Lower lobe of right lung (tissue), 2 donors: ENCODE results near the gene ABO. TPM values are rescaled to one million over a fixed set of nuclear protein-coding genes. Genes with fewer than 3 reads are reported as not detected.

Source experiments
- ATAC-seq, 2 donors: fragments of 200-7000 bp; cut with Tn5 transposase; one replicate each; pipeline ENCODE4 v1.9.1; 2020 to 2022; ENCODE audit warnings: mild to moderate bottlenecking in 2 of 2, moderate library complexity in 2 of 2
- DNase-seq: peaks from one replicate; pipeline ENCODE4 v3.0.0-alpha.2; 2020
- H3K27ac ChIP-seq: fragments of 200-600 bp; one replicate; pipeline ENCODE4 v1.8.0; 2022
- H3K27me3 ChIP-seq: fragments of 200-600 bp; one replicate; pipeline ENCODE4 v1.8.0; 2022; ENCODE audit warnings: low read depth
- H3K36me3 ChIP-seq: fragments of 200-600 bp; one replicate; pipeline ENCODE4 v1.8.0; 2022; ENCODE audit warnings: mild to moderate bottlenecking
- H3K4me1 ChIP-seq: fragments of 200-600 bp; one replicate; pipeline ENCODE4 v1.8.0; 2022
- H3K4me3 ChIP-seq: fragments of 200-600 bp; one replicate; pipeline ENCODE4 v1.8.0; 2022; ENCODE audit warnings: mild to moderate bottlenecking
- H3K9me3 ChIP-seq: fragments of 200-600 bp; one replicate; pipeline ENCODE4 v1.8.0; 2022
- intact Hi-C: fragments of 100-400 bp; cut with DNase I; formaldehyde crosslinking; loops from one replicate; pipeline ENCODE4 v1.11.0; 2022
- long read RNA-seq: library from polyadenylated mRNA; unstranded; transcript quantifications from one replicate; pipeline ENCODE4 v2.0.0, GENCODE V29; 2021
- total RNA-seq: library from RNA; stranded (reverse); fragmentation: NEBNext Ultra II Directional; extraction: Animal tissue kit (Norgen Biotek cat#: 25700); gene quantifications from one replicate; pipeline ENCODE4 v1.2.1, GENCODE V29; 2021
- TF ChIP-seq, protein P1 (sequence below): fragments of 200-600 bp; IDR thresholded peaks from one replicate; pipeline ENCODE4 v1.8.0; 2022; ENCODE audit warnings: antibody characterized with exemption, mild to moderate bottlenecking
- donor health status: DM: no; HTN: yes; CAD: no; lungs with severe emphysema.

ABO gene
- 25.0 TPM for total RNA-seq
- long read RNA-seq, full-length matches to known transcripts = 2 of 30 reads
- long read RNA-seq, partial matches to known transcripts = 1 of 30 reads
- long read RNA-seq, other reads (novel, unspliced or antisense) = 27 of 30 reads

DNA sequence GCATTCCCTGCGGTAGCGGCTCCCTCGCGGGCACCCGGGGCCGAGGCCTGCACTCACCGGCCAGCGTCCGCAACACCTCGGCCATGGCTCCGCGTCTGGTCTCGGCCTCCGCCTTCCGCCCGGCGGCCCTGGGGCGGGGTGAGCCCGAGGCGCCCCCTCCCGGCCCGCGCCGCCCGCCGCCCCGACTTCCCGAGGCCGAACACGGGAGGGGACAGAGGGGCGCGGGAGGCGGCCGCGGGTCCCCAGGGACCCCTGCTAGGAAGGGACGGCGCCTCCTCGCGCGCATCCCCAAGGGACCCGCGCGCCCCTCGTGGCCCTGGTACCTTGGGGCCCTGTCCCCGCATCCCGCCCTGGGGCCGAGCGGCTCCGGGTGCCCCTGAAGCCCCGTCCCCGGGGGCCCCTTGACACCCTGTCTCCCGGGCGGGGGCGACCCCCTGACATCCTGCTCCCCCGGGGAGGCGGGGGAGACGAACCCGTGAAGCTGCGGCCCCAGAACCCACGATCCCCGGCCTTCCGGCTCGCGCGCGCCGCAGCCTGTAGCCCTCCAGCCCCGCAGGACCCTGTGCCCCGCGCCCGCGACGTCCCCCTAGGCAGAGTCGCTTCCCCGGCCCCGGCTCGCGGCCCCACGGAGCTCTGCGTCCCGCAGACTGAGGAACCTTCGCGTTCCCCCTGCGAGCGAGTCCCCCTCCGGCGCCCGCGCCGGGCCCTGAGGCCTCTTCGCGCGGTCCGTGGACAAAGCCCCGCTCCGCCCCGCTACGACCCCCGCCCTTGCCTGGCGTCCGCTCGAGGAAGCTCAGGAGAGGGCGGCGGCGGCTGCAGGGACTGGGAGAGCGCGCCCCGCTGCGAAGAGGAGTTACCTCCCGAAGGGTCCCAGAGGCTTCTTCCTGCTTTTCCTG lies at the start of gene ABO:
TSS of gene ABO (minus strand) at position 97 of the 896 bp plus-strand sequence.
- ATAC-seq (peak; percentile 88 to 93), DNase-seq (no peak)
- Histone ChIP-seq H3K36me3 (no peaks in the 10 kb centered on the region), H3K9me3 (no peaks in the 10 kb centered on the region), H3K4me1 (no peaks in the 10 kb centered on the region), H3K4me3 (peak within 1 kb of the TSS; percentile 60), H3K27ac (peak within 1 kb of the TSS; percentile 79), H3K27me3 (peaks cover 35% of the 10 kb centered on the region)
- TF ChIP-seq, protein P1, sequence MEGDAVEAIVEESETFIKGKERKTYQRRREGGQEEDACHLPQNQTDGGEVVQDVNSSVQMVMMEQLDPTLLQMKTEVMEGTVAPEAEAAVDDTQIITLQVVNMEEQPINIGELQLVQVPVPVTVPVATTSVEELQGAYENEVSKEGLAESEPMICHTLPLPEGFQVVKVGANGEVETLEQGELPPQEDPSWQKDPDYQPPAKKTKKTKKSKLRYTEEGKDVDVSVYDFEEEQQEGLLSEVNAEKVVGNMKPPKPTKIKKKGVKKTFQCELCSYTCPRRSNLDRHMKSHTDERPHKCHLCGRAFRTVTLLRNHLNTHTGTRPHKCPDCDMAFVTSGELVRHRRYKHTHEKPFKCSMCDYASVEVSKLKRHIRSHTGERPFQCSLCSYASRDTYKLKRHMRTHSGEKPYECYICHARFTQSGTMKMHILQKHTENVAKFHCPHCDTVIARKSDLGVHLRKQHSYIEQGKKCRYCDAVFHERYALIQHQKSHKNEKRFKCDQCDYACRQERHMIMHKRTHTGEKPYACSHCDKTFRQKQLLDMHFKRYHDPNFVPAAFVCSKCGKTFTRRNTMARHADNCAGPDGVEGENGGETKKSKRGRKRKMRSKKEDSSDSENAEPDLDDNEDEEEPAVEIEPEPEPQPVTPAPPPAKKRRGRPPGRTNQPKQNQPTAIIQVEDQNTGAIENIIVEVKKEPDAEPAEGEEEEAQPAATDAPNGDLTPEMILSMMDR = peak; percentile 30
- intact Hi-C loops = no loop called here

DNA sequence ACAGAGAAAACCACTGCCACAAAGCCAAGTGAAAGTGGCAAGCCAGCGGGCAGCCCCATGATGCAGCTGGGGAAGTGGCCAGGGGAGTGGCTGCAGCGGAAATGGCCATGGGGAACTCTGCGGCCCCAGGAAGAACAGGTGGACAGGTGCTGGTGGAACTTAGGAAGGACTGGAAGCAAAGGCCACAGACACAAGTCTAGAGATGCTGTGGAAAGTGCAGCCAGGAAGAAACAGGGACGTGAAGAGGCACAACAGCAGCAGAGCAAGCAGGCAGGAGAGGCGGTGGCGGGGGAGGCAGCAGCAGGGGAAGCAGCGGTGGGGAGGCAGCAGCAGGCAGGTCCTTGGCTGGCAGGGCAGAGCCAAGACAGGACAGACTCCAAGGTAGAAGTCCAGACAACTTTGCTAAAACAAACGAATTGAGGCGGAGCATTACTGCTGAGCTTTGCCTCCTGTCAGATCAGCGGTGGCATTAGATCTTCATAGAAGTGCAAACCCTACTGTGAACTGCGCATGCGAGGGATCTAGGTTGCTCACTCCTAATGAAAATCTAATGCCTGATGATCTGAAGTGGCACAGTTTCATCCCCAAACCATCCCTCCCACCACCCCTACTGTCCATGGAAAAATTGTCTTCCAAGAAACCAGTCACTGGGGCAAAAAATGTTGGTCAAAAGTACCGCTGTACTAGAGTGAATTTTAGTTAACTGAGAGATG lies 49.1 kb upstream of the ABO start:
- Histone ChIP-seq H3K4me1 (no peaks in the 10 kb centered on the region), H3K27me3 (no peaks in the 10 kb centered on the region), H3K4me3 (no peak overlapping the region), H3K36me3 (no peaks in the 10 kb centered on the region), H3K27ac (no peak overlapping the region), H3K9me3 (no peaks in the 10 kb centered on the region)
- DNase-seq (no peak), ATAC-seq (no peak)
- TF ChIP-seq, protein P1 = no peak
- intact Hi-C loops = no loop called here

DNA sequence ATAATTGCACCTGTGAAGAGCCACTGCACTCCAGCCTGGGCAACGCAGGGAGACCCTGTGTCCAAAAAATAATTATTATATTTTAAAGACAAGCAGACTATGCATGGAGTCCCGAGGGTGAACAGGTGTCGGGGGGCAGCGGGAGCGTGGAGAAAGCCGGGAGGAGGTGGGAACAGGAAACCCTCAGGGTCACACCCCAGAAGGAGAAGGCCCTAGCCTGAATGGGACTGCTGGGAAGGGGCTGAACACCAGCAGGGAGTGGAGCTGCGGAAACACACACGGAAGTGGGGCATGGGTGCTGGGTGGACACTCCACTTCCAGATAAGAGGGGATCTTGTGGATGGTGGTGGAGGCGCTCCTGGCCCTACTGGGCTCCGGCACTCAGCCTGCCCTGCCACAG lies 48.2 kb upstream of the ABO start:
- Histone ChIP-seq H3K4me1 (no peaks in the 10 kb centered on the region), H3K9me3 (no peaks in the 10 kb centered on the region), H3K27me3 (no peaks in the 10 kb centered on the region), H3K27ac (no peak overlapping the region), H3K36me3 (no peaks in the 10 kb centered on the region), H3K4me3 (no peak overlapping the region)
- TF ChIP-seq, protein P1 = no peak
- DNase-seq (no peak), ATAC-seq (no peak)
- intact Hi-C loops = no loop called here

DNA sequence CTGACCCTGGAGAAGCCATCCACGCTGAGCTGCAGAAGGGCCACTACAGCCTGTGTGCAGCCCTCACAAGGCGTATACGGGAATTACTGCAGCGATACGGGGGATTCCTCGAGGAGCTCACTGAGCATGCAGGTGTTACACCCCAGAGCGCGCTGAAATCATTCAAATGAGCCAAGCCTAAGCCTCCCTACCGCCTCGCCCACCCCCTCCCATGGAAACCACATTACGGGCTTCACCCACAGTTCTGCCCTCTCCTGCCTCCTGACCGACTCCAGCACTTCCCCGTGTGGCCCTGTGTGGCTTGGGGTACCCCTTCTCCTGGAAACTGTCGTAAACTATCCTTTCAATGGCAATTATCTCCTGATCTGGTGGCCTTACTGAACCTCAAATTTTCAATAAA lies 47.7 kb upstream of the ABO start:
- DNase-seq = no peak
- intact Hi-C loops = no loop called here

DNA sequence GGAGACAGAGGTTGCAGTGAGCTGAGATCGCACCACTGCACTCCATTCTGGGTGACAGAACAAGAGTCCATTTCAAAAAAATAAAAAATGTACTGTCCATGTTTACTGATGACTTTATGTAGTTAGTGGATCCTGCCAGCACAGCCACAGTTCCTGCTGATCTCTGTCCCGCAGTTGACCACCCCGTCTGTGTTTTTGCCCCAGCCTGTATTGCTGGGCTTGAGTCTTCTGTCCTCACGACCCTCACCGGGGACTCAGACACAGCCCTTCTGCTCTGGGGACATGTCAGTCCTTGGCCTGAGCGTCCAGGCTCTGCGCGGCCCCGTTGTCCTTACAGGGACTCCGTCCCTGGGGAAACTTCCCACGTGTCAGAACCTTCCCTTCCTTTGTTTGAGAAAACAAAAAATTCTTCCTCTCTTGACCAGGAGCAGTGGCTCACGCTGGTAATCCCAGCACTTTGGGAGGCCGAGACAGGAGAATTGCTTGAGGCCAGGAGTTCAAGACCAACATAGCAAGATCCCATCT lies 46.5 kb upstream of the ABO start:
- Histone ChIP-seq H3K4me3 (no peak overlapping the region), H3K9me3 (no peaks in the 10 kb centered on the region), H3K36me3 (no peaks in the 10 kb centered on the region), H3K27me3 (no peaks in the 10 kb centered on the region), H3K4me1 (no peaks in the 10 kb centered on the region), H3K27ac (no peak overlapping the region)
- TF ChIP-seq, protein P1 = no peak
- intact Hi-C loops = no loop called here
- no peak for DNase-seq
- no peak for ATAC-seq

More for the DNA sequence above, 47.7 kb upstream of the ABO start:
- TF ChIP-seq, protein P1 = no peak
- Histone ChIP-seq H3K36me3 (no peaks in the 10 kb centered on the region), H3K27ac (no peak overlapping the region), H3K9me3 (no peaks in the 10 kb centered on the region), H3K4me1 (no peaks in the 10 kb centered on the region), H3K4me3 (no peak overlapping the region), H3K27me3 (no peaks in the 10 kb centered on the region)
- ATAC-seq = no peak
